HepG2 (cell line): ENCODE measurements around the gene RPUSD4. TPM values are rescaled to one million over a fixed set of nuclear protein-coding genes. Genes with fewer than 3 reads are reported as not detected.
A peak's percentile ranks its signal among the peaks of the same experiment; 100 is the strongest.

Experiments
- CCDC6 ChIP-seq: sonication (generic); formaldehyde crosslinking; IDR thresholded peaks from 2 replicates; pipeline ENCODE4 v1.8.1; 2022; ENCODE audit warnings: mild to moderate bottlenecking, missing genetic modification reagents, moderate library complexity
- DMTF1 ChIP-seq: sonication (generic); formaldehyde crosslinking; IDR thresholded peaks from 2 replicates; pipeline ENCODE4 v1.4.0; 2020; ENCODE audit warnings: mild to moderate bottlenecking, missing genetic modification reagents
- HDAC2 ChIP-seq: sonication (generic); formaldehyde crosslinking; IDR thresholded peaks from 2 replicates; pipeline ENCODE4 v1.4.0; 2020; ENCODE audit warnings: missing genetic modification reagents
- HNF1A ChIP-seq, 2 experiments: sonication (generic) in 1 of 2; formaldehyde crosslinking in 1 of 2; IDR thresholded peaks; 2 replicates each; pipeline versions ENCODE4 v1.4.0 to v1.6.1; 2016 to 2020; ENCODE audit warnings: borderline replicate concordance in 1 of 2, low read depth in 1 of 2, mild to moderate bottlenecking in 1 of 2, missing genetic modification reagents in 1 of 2
- KDM5B ChIP-seq: sonication (generic); formaldehyde crosslinking; IDR thresholded peaks from 2 replicates; pipeline ENCODE4 v1.4.0; 2020; ENCODE audit warnings: missing genetic modification reagents, mild to moderate bottlenecking, borderline replicate concordance
- MAX ChIP-seq: IDR thresholded peaks from 2 replicates; pipeline ENCODE4 v1.6.1; 2012; ENCODE audit warnings: inconsistent platforms
- MAZ ChIP-seq, 2 experiments: sonication (generic) in 1 of 2; formaldehyde crosslinking in 1 of 2; IDR thresholded peaks; 2 replicates each; pipeline versions ENCODE4 v1.5.0 to v1.6.1; 2012 to 2020; ENCODE audit warnings: low read depth in 2 of 2, mild to moderate bottlenecking in 2 of 2, borderline replicate concordance in 1 of 2, improper control_type of control experiment in 1 of 2, low read length in 1 of 2, missing genetic modification reagents in 1 of 2, moderate library complexity in 1 of 2
- NFYC ChIP-seq: IDR thresholded peaks from 2 replicates; pipeline ENCODE4 v1.6.1; 2016; ENCODE audit warnings: missing genetic modification reagents, missing compliant biosample characterization
- NR2C2 ChIP-seq: sonication (generic); formaldehyde crosslinking; IDR thresholded peaks from 2 replicates; pipeline ENCODE4 v1.4.0; 2020; ENCODE audit warnings: missing genetic modification reagents, mild to moderate bottlenecking, moderate library complexity, borderline replicate concordance
- SMAD9 ChIP-seq: sonication (generic); formaldehyde crosslinking; IDR thresholded peaks from 2 replicates; pipeline ENCODE4 v1.5.1; 2020; ENCODE audit warnings: mild to moderate bottlenecking, missing genetic modification reagents
- THRA ChIP-seq: sonication (generic); formaldehyde crosslinking; IDR thresholded peaks from 2 replicates; pipeline ENCODE4 v1.4.0; 2020; ENCODE audit warnings: missing genetic modification reagents, borderline replicate concordance
- ZNF260 ChIP-seq: sonication (generic); formaldehyde crosslinking; IDR thresholded peaks from 2 replicates; pipeline ENCODE4 v1.4.0; 2020; ENCODE audit warnings: missing genetic modification reagents, low read depth, mild to moderate bottlenecking, borderline replicate concordance
- ZNF383 ChIP-seq: sonication (generic); formaldehyde crosslinking; IDR thresholded peaks from 2 replicates; pipeline ENCODE4 v1.4.0; 2020; ENCODE audit warnings: missing genetic modification reagents, mild to moderate bottlenecking, borderline replicate concordance
- ZNF572 ChIP-seq: sonication (generic); formaldehyde crosslinking; IDR thresholded peaks from 2 replicates; pipeline ENCODE4 v1.5.1; 2020; ENCODE audit warnings: mild to moderate bottlenecking, missing genetic modification reagents
- ZNF687 ChIP-seq: sonication (generic); formaldehyde crosslinking; IDR thresholded peaks from 2 replicates; pipeline ENCODE4 v1.5.1; 2020; ENCODE audit warnings: mild to moderate bottlenecking, missing genetic modification reagents, moderate library complexity
- polyA plus RNA-seq, 8 experiments: library from polyadenylated mRNA; depleted of rRNA in 3 of 8; stranded (reverse) in 7 of 8; unstranded in 1 of 8; fragments of >200 nt; fragmentation: Illumina TruSeq in 4 of 8; extraction: Trizol in 4 of 8; gene quantifications; 2 replicates each; pipeline versions ENCODE4 v1.2.1 to v1.2.3, GENCODE V29; 2011 to 2016; ENCODE audit warnings: low read depth in 4 of 8, missing spikeins in 1 of 8, mixed read lengths in 1 of 8; ENCODE audit not compliant: insufficient read depth in 1 of 8
- total RNA-seq, 5 experiments: library from RNA; depleted of rRNA; stranded (reverse); fragments of >200 nt; fragmentation: Illumina TruSeq; extraction: Trizol; gene quantifications; 2 replicates each; pipeline ENCODE4 v1.2.3, GENCODE V29; 2016; ENCODE audit warnings: low read depth in 1 of 5

Gene RPUSD4
- total and polyA plus RNA-seq, 2 of the 13 experiments (the other 11 are each of a cell fraction or from before 2014, with no cell fraction given) = 45.0 to 52.9 TPM

GRCh38 chr11:126193038-126193478 is 18.4 kb downstream of the RPUSD4 start (continued):
- peak; percentile 92 for TF ChIP-seq ZNF687 (CRISPR knock-in tag)
- peak; percentile 58; the same call in 1 of the 2 replicates for TF ChIP-seq CCDC6 (CRISPR knock-in tag)
- TF ChIP-seq NFYC (CRISPR knock-in tag) = 0 out of 2 replicates have a peak, but pooled peaks have one; percentile 15
- TF ChIP-seq NR2C2 = peak; percentile 64
- TF ChIP-seq HNF1A (IDR thresholded peaks at IDR 0.05; ENCODE audit: low read depth) = no peak
- peak; percentile 90 for TF ChIP-seq HNF1A (CRISPR knock-in tag; IDR thresholded peaks at IDR 0.05; ENCODE audit: borderline replicate concordance)
- no peak for TF ChIP-seq ZNF260 (CRISPR knock-in tag)
- 0 out of 2 replicates have a peak, but pooled peaks have one; percentile 30 for TF ChIP-seq MAX
- TF ChIP-seq DMTF1 (CRISPR knock-in tag) = no peak
- no peak for TF ChIP-seq MAZ (IDR thresholded peaks at IDR 0.05; ENCODE audit: borderline replicate concordance, low read depth, low read length)
- TF ChIP-seq MAZ (CRISPR knock-in tag; IDR thresholded peaks at IDR 0.05; ENCODE audit: low read depth) = no peak
- no peak for TF ChIP-seq ZNF383 (CRISPR knock-in tag)
- TF ChIP-seq SMAD9 = no peak
- peak; percentile 72; the same call in 1 of the 2 replicates for TF ChIP-seq ZNF572
- TF ChIP-seq THRA (CRISPR knock-in tag) = peak; percentile 89; the same call in 1 of the 2 replicates
- TF ChIP-seq KDM5B (CRISPR knock-in tag) = peak; percentile 19; the same call in 1 of the 2 replicates
- TF ChIP-seq HDAC2 (CRISPR knock-in tag) = peak; percentile 58; the same call in 1 of the 2 replicates
